NCI-H1417 (cell line): ENCODE data around the gene SHISAL1.

Experiments used
- DNase-seq, 3 experiments: peaks; one replicate each; lab custom pipeline; 2025; lab: John Stamatoyannopoulos, UW

The SHISAL1 gene

GRCh38 chr22:44342347-44342956 is 29.7 kb upstream of the SHISAL1 start:
- no peak for DNase-seq

GRCh38 chr22:44341431-44342346 is 28.9 kb upstream of the SHISAL1 start:
- DNase-seq = no peak

- peak in 2 of 3 experiments; percentile 19 to 59 for DNase-seq
These were observed 27.8 kb upstream of the SHISAL1 start for GRCh38 chr22:44340271-44341239.

GRCh38 chr22:44338906-44339305 is 26.2 kb upstream of the SHISAL1 start:
- DNase-seq = peak; percentile 21 to 58 (median 26)

DNA sequence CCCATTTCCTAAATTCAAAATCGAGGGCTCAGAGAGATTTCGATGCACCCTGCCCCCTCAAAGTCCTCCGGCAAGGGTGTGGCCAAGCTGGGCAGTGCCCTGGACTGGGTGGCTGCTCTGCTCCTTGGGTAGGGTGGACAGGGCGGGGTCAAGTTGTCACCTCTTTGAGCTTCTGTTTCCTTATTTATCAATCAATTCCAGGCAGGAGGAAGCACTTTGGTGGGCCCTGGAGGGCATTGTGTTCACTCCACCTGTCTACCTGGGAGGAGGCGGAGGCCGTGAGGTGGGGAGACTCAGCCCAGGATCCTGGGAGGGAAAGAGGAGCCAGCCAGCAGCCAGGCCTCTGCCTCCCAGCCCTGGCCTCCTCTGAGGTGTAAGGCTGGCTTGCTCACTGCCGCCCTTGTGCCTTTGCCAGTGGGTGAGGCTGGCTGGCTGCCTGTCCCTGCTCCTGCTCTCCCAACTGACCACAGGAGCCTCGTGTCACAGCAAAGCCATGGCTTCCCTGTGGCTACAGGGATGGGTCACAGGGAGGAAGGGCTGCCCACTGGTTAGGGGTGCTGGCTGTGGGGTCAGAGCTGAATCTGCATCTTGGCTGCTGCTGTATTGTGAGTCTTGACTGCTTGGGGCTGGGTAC is 25.5 kb upstream of the SHISAL1 start:
- DNase-seq = peak in 1 of 3 experiments; percentile 7

DNA sequence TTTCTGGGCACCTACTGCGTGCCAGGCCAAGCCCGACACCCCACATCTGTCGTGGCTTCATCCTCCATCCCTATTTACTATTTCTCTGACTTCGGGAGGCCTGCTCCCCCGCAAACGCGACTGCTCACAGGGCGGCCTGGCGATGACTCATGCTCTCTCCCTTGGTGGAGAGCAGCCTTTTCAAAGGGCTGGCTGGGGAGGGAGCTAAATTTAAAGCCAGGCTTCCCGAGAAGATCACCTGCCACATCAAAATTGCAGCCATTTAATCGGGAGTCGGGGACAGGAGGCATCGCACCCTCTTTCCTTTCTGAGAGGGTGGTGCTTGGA is 24.9 kb upstream of the SHISAL1 start:
- DNase-seq = peak; percentile 41 to 81 (median 71)

- peak; percentile 54 to 81 (median 71) for DNase-seq
These were observed 24.4 kb upstream of the SHISAL1 start for GRCh38 chr22:44336962-44337677.

DNA sequence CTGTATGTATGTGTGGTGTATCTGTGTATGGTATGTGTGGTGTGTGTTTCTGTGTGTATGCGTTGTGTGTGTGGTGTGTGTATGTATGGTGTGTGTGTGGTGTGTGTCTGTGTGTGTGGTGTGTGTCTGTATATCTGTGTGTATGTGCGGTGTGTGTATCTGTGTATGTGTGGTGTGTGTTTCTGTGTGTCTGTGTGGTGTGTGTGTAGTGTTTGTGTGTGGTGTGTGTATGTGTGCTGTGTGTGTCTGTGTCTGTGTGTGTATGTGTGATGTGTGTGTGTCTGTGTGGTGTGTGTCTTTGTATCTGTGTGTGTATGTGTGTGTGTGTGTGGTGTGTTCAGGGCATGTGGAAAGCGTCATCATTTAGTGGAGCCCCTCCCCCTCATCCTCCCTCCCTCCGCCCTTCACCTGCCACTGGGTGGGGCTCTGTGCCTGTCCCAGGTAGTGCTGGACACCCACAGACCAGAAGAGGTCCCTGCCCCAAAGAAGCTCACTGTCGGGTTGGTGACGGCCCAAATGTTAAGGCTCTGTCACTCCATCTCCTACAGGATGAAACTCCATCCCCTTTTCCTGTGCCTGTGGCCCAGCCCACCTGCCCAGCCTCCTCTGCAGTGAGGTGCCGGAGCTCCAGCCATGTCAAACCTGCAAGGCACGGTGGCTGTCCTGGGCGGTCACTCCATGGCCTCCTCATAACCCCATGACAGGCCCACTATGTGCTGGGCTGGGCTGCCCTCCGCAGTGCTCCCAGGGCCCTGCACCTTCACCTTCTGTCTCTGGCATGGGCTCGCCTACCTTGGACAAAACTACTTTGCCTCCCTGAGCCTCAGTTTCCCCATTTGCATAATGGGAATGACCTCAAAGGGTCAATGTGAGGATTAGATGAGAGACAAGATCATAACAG is 23.4 kb upstream of the SHISAL1 start:
- peak in 2 of 3 experiments; percentile 10 to 24 for DNase-seq

GRCh38 chr22:44335066-44335839 is 22.5 kb upstream of the SHISAL1 start:
- no peak for DNase-seq

- no peak for DNase-seq
These were observed 21.3 kb upstream of the SHISAL1 start for GRCh38 chr22:44333847-44334635.

GRCh38 chr22:44332946-44333345 is 20.2 kb upstream of the SHISAL1 start:
- no peak for DNase-seq

DNA sequence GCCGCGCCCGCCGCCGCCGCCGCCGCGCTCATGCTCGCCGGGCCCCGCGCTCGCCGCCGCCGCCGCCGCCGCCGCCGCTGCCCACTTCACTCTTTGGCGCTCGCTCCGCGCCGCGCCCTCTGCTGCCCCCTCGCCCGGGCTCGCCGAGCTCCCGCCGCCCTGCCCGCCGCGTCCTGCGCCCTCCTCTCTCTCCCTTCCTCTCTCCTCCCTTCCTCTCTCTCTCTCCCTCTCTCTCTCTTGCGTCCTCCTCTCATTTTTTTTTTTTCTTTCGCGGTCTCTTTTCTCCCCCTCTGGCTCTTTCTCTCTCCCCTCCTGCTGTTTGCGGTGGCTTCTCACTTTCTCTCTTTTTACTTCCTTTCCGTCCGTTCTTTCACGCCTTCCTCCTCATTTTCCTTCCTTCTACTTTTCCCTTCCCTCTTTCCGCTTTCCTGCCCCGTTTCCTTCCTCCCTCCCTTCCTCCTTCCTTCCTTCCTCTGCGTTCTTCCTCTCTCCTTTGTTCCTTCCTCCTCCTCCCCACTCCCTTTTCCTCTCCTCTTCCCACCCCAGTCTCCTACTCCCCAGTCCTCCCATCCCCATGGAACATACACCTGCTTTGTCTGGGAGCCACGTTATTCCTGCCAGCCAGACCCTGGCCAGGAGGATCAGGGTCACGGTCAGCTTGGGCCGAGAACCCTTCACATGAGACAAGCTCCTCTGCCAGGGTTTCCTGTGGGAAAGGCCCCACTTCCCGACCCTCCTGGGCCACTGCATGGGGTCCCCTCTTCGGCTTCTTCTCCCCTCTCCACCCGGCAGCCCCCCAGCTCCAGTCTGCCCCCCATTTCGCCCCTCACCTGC is 19.3 kb upstream of the SHISAL1 start:
- DNase-seq = peak in 2 of 3 experiments; percentile 52 to 60

DNA sequence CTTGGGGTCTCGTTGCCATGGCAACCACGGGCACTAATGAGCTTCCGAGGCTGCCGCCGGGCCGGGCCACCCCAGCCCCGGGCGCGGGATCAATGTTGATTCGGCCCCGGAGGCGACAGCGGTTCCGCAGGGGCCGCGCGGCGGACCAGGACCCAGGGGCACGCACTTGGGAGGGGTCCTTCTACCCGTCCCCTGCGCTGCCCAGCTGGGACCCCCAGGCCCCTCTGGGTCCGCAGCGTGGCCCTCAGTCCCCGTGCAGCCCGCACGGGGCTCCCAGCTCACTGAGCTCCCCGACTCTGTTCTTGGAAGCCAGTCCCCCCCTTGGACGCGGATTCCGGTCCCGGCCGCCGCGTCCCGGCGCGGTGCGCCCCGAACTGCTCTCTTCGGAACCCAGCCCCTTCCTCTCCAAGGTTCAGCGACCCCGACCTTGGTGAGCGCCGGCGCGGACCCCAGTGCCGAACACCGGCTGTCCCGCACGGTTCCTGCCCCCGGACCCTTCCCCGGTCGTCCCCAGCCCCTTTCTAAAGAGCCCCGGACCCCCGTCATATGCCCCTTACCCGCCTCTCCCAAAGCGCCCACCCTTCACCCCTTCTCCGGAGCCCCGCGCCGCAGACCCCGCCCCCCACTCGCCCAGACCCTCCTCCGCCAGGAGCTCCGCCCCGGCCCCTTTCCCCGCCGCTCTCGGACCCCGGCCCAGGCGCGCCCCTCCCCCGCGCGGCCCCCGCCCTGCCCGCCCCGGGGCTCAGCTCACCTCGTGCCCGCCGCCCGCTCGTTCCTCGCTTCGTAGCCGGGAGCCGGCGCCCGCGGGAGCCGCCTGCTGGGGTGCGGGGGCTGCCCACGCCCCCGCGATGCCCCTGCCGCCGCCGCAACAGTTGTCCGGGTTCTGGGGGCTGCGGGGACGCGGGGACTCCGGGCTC is 18.3 kb upstream of the SHISAL1 start:
- DNase-seq = peak in 2 of 3 experiments; percentile 18 to 52

- DNase-seq = peak in 1 of 3 experiments; percentile 54
These were observed 17.5 kb upstream of the SHISAL1 start for GRCh38 chr22:44330188-44330743.

DNA sequence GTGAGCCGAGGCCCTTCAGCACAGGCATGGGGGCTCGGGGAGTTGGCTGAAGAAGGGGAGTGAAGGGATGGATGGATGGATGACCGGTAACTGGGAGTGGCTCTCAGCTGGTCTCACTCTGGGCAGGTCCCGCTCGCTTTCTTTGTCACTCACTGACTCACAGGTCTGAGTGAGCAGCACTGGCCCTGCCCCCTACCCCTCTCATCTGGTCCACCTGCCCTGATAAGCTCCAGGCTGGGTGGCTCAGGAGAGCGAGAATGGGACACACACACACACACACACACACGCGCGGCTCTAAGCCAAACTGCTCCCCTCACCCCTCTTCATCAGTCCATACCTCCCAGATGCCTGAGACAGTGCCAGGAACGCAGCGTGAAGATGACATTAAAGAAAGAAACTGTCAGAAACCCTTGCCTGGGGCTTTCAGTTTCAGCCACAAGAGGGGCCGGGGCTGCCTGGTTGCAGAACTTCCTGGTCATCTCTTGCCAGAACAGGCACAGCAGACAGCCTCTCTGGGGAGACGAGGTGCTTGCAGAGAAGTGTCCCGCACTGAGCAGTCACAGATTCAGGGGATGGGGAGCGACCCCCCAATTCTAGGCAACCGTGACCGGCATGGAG is 16.5 kb upstream of the SHISAL1 start:
- no peak for DNase-seq
